Activated T-cell treated with anti-CD3 and anti-CD28 coated beads for 4 hours (primary cell): ENCODE data around the gene RUNX3.
"Not testable (repeated sequence)": the region's sequence is repeated elsewhere in the genome, so short reads cannot be mapped to it uniquely, and the experiment has no call there.

Experiments used
- DNase-seq: peaks from one replicate; pipeline ENCODE4 v3.0.0-alpha.2; 2020

RUNX3 gene

GRCh38 chr1:24899581-24900485 lies 30.2 kb downstream of the RUNX3 start:
- DNase-seq, result no peak

GRCh38 chr1:24898909-24899439 lies 31.1 kb downstream of the RUNX3 start:
- no peak for DNase-seq

- DNase-seq, result no peak
Observed at GRCh38 chr1:24898152-24898908, 31.7 kb downstream of the RUNX3 start.

DNA sequence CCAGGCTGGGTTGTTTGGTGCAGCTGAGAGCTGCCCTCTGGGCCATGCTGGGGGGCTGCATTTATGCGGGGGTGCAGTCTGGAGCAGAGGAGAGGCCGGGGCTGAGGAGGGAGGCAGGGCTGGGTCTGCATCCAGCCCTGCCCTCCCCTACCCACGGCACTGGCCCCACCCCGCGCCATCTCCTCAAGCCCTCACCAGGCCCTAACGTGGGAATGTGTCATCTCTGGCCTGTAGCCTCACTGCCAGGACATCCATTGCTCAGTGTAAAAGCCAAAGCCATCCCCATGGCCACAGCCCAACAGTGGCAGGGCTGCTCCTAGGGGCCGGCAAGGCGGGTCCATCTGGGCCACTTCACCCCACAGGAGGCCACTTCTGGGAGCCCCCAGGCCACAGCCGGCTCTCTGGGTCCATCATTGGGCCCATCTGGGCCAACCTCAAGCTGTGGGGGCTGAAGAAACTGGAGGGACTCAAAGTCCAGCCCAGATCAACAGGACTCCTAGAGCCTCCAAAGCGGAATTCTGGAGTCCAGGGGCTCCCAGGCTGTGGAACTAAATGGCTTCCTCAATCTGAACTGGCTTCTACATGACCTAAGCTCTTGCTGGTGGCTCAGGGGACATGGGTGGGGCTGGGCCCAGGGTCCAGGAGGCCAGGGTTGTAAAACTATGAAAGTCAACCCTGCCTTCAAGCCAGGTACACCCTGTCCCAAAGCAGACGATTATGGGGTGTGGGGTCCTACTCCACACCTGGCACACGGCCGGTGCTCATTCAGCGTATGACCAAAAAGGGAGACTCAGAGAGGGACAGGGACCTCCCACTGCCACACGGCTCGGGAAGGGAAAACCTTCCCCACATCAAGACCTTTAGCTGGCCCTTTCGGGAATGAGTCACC lies 32.6 kb downstream of the RUNX3 start:
- no peak for DNase-seq

- DNase-seq, result no peak
Observed at GRCh38 chr1:24896596-24897262, 33.3 kb downstream of the RUNX3 start.

GRCh38 chr1:24896176-24896575 lies 33.9 kb downstream of the RUNX3 start:
- no peak for DNase-seq

GRCh38 chr1:24895511-24895910 lies 34.6 kb downstream of the RUNX3 start:
- no peak for DNase-seq

DNA sequence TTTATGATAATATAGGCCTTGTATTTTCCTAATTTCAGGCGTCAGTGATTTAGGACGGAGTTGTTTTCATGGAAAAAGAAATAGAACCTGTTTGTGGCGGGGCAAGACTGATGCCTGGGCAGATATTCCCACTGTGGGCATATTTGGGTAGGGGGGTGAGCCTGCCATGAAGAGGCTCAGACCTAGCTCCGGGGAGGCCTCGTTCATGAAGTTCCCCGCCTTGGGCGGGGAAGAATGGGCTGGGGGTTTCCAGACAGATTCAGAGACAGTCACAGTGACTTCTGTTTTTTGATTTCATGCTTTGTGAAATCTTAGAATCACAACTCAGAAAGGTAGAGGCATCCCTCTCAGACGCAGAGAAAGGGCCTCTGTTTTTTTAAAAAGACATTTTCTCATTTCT lies 36.1 kb downstream of the RUNX3 start:
- DNase-seq, result no peak

- DNase-seq, result no peak
Observed at GRCh38 chr1:24893431-24893830, 36.6 kb downstream of the RUNX3 start.

DNA sequence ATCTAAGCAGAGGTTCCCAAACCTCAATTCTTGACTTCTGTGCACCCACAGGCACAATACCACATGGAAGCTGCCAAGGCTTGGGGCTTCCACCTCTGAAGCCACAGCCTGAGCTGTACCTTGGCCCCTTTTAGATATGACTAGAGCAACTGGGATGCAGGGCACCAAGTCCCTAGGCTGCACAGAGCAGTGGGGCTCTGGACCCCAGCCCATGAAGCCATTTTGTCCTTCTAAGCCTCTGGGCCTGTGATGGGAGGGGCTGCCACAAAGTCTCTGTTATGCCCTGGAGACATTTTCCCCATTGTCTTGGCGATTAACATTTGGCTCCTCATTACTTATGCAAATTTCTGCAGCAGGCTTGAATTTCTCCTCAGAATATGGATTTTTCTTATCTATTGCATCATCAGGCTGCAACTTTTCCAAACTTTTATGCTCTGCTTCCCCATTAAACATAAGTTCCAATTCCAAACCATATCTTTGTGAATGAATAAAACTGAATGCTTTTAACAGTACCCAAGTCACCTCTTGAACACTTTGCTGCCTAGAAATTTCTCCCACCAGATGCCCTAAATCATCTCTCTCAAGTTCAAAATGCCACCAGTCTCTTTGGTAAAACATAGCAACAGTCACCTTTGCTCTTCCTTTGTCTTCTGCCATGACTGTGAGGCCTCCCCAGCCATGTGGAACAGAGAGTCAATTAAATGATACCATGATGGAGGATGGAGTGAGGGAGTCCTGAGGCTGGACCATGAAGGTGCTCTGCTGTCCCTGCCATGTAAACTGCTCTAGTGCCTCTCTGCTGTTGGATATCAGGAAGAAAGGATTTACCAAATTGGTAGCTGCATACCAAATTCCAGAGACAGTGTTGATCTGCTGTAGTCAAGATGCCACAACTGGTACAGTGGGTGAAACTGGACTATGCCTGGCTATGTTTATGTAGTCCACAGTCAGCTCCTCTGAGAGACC lies 37.6 kb downstream of the RUNX3 start:
- no peak for DNase-seq

GRCh38 chr1:24891367-24891766 lies 38.7 kb downstream of the RUNX3 start:
- not testable (repeated sequence) for DNase-seq

- DNase-seq, result no peak
Observed at GRCh38 chr1:24890887-24891286, 39.2 kb downstream of the RUNX3 start.

- DNase-seq, result no peak
Observed at GRCh38 chr1:24888971-24889676, 41.0 kb downstream of the RUNX3 start.

GRCh38 chr1:24888061-24888970 lies 41.8 kb downstream of the RUNX3 start:
- no peak for DNase-seq

GRCh38 chr1:24886241-24886640 lies 43.8 kb downstream of the RUNX3 start:
- no peak for DNase-seq

- no peak for DNase-seq
Observed at GRCh38 chr1:24884751-24885150, 45.3 kb downstream of the RUNX3 start.

GRCh38 chr1:24881034-24881433 lies 49.0 kb downstream of the RUNX3 start:
- no peak for DNase-seq

DNA sequence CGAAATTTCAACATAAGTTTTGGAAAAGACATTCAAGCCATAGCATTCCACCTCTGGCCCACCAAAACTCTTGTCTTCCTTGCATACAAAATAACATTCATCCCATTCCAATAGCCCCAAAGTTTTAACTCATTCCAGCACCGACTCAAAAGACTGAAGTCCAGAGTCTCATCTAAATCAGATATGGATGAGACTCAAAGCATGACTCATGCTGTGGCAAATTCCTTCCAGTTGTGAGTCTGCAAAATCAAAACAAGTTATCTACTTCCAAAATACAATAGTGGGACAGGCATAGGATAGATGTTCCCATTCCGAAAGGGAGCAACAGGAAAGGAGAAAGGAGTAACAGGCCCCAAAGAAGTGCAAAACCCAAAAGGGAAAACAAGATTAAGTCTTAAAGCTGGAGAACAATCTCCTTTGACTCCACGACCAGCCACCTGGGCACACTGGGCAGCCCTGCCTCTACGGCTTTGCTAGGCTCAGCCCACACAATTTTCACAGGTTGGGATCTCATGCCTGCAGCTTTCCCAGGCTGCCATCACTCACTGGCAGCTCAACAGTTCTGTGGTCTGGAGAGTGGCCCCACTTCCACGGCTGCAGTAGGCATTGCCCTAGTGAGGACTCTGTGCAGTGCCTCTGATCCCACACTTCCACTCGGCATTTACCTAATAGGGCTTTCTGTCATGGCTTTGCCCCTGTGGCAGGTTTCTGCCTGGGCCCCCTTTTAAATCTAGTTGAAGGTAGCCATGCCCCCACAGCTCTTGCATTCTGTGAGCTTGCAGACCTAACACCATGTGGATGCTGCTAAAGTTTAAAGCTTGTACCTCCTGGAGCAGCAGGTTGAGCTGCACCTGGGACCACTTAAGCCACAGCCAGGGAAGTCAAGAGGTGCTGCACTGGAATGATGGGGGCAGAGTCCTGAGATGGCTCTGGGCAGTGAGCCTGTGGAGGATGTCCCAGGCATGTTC lies 51.0 kb downstream of the RUNX3 start:
- DNase-seq, result no peak
